ENCODE measurements around the gene BFSP2.

GRCh38 chr3:133469140-133469731 lies 69.4 kb downstream of the BFSP2 start:
- TF ChIP-seq CTCF (IDR thresholded peaks at IDR 0.05 in 8 of 11, conservative IDR thresholded peaks at IDR 0.05 in 3 of 11) (no peak), POLR2AphosphoS5 (IDR thresholded peaks at IDR 0.05) (no peak)
